RPMI7951 (cell line): ENCODE results near the gene SPATA31C2. TPM values are rescaled to one million over a fixed set of nuclear protein-coding genes. Genes with fewer than 3 reads are reported as not detected.
"Not testable (repeated sequence)": the region's sequence is repeated elsewhere in the genome, so short reads cannot be mapped to it uniquely, and the experiment has no call there.

Source experiments
- DNase-seq: peaks from one replicate; pipeline ENCODE4 v3.0.0-alpha.2; 2012; ENCODE audit warnings: low read depth
- total RNA-seq: library from RNA; depleted of rRNA; stranded (reverse); fragments of >200 nt; shearing (Covaris generic); gene quantifications from 2 replicates; pipeline ENCODE4 v1.2.3, GENCODE V29; 2014; rRNA removed

Gene SPATA31C2
- total RNA-seq, 1 experiment from 2014 or later = not detected

GRCh38 chr9:88127700-88128300 is 10.5 kb downstream of the SPATA31C2 start:
- DNase-seq = not testable (repeated sequence)

- DNase-seq = not testable (repeated sequence)
Measured at GRCh38 chr9:88123413-88123812, 14.9 kb downstream of the SPATA31C2 start.

GRCh38 chr9:88118121-88118520 is 20.2 kb downstream of the SPATA31C2 start:
- DNase-seq = not testable (repeated sequence)

- not testable (repeated sequence) for DNase-seq
Measured at GRCh38 chr9:88114968-88115612, 23.2 kb downstream of the SPATA31C2 start.

- DNase-seq = not testable (repeated sequence)
Measured at GRCh38 chr9:88114283-88114967, 23.9 kb downstream of the SPATA31C2 start.

- DNase-seq = not testable (repeated sequence)
Measured at GRCh38 chr9:88113156-88114130, 24.8 kb downstream of the SPATA31C2 start.

- DNase-seq = no peak
Measured at GRCh38 chr9:88110026-88110425, 28.2 kb downstream of the SPATA31C2 start.

GRCh38 chr9:88108779-88109178 is 29.5 kb downstream of the SPATA31C2 start:
- no peak for DNase-seq

GRCh38 chr9:88106492-88106891 is 31.8 kb downstream of the SPATA31C2 start:
- DNase-seq = peak; percentile 34

- DNase-seq = peak; percentile 34
Measured at GRCh38 chr9:88092797-88093331, 45.4 kb downstream of the SPATA31C2 start.

GRCh38 chr9:88090151-88090581 is 48.1 kb downstream of the SPATA31C2 start:
- DNase-seq = peak; percentile 22

- DNase-seq = peak; percentile 46
Measured at GRCh38 chr9:88087906-88088305, 50.4 kb downstream of the SPATA31C2 start.

- DNase-seq = no peak
Measured at GRCh38 chr9:88085476-88085875, 52.8 kb downstream of the SPATA31C2 start.

GRCh38 chr9:88084357-88085183 is 53.7 kb downstream of the SPATA31C2 start:
- DNase-seq = peak; percentile 56

Other genes starting within 250 kb of the SPATA31C2 start
- not detected in 2 replicates for gene SPATA31C1, start 220.5 kb downstream of the SPATA31C2 start, total RNA-seq
- gene CDK20, start 163.9 kb downstream of the SPATA31C2 start, total RNA-seq = 3.7 and 5.6 TPM in 2 replicates
- 63.5 and 75.9 TPM in 2 replicates for gene SPIN1, start 250.0 kb upstream of the SPATA31C2 start, total RNA-seq